Hepatocyte (in vitro differentiated cells): ENCODE results near the gene FAT1.

Source experiments
- EZH2 ChIP-seq: fragments of 200-600 bp; sonication (generic); IDR thresholded peaks from 2 replicates; pipeline ENCODE4 v1.6.1; 2016; ENCODE audit warnings: antibody characterized with exemption, mild to moderate bottlenecking, borderline replicate concordance
- EZH2phosphoT487 ChIP-seq: fragments of 200-600 bp; sonication (generic); IDR thresholded peaks from one replicate; pipeline ENCODE4 v1.6.1; 2018; ENCODE audit warnings: antibody characterized with exemption, mild to moderate bottlenecking, low read depth, moderate library complexity; ENCODE audit not compliant: unreplicated experiment, severe bottlenecking

DNA sequence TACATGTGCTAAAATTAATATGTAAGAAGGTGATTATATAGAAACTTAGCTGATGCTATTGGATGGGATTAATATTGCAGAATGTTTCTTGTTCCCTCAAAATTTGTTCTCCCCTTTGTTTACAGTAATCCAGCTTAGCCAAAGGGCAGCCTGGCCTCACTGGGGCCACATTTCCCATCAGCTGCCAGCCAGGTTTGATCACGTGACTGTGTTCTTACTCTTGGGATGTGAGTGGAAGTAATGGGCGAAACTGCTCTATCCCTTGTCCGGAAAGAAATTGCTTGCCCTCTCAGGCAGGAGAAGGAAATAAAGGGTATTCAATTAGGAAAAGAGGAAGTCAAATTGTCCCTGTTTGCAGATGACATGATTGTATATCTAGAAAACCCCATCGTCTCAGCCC, 44.1 kb upstream of the FAT1 start:
- TF ChIP-seq EZH2phosphoT487, result no peak
- no peak for TF ChIP-seq EZH2
